Measurements from ENCODE around the gene KCNT1.

The KCNT1 gene

GRCh38 chr9:135673941-135674340, 28.0 kb upstream of the KCNT1 start:
- H3K4me3 ChIP-seq (ENCODE audit: low read depth, low read length) = no peak overlapping the region
- DNase-seq (ENCODE audit: low read depth, low spot score) = no peak
- no peak for TF ChIP-seq CTCF (IDR thresholded peaks at IDR 0.05; ENCODE audit: insufficient read depth, low read length, missing control alignments)
- POLR2A ChIA-PET = no interaction called here
- CTCF ChIA-PET = no interaction called here

GRCh38 chr9:135674977-135675376, 27.0 kb upstream of the KCNT1 start:
- ChIA-PET CTCF (no interaction called here), POLR2A (no interaction called here)
- no peak for TF ChIP-seq CTCF (IDR thresholded peaks at IDR 0.05; ENCODE audit: insufficient read depth, low read length, missing control alignments)

GRCh38 chr9:135676891-135677290, 25.1 kb upstream of the KCNT1 start:
- TF ChIP-seq CTCF (IDR thresholded peaks at IDR 0.05; ENCODE audit: insufficient read depth, low read length, missing control alignments) = no peak
- no peak overlapping the region for H3K4me3 ChIP-seq (ENCODE audit: low read depth, low read length)
- ChIA-PET CTCF (interaction anchor here (0.5 kb wide), 1 partner anchor 15 kb away, joined by 3 read pairs; no protein-coding TSS in a partner anchor), POLR2A (no interaction called here)
- no peak for DNase-seq (ENCODE audit: low read depth, low spot score)

More at GRCh38 chr9:135674977-135675376, 27.0 kb upstream of the KCNT1 start:
- DNase-seq (ENCODE audit: low read depth, low spot score) = no peak
- H3K4me3 ChIP-seq (ENCODE audit: low read depth, low read length) = no peak overlapping the region

GRCh38 chr9:135677641-135678168, 24.3 kb upstream of the KCNT1 start:
- CTCF ChIA-PET = interaction anchor here (0.5 kb wide), 1 partner anchor 16 kb away, joined by 3 read pairs; no protein-coding TSS in a partner anchor
- POLR2A ChIA-PET = no interaction called here
- no peak overlapping the region for H3K4me3 ChIP-seq (ENCODE audit: low read depth, low read length)
- no peak for TF ChIP-seq CTCF (IDR thresholded peaks at IDR 0.05; ENCODE audit: insufficient read depth, low read length, missing control alignments)
- DNase-seq (ENCODE audit: low read depth, low spot score) = no peak

GRCh38 chr9:135678236-135679017, 23.6 kb upstream of the KCNT1 start:
- CTCF ChIA-PET = no interaction called here
- no peak overlapping the region for H3K4me3 ChIP-seq (ENCODE audit: low read depth, low read length)
- POLR2A ChIA-PET = no interaction called here
- no peak for TF ChIP-seq CTCF (IDR thresholded peaks at IDR 0.05; ENCODE audit: insufficient read depth, low read length, missing control alignments)
- no peak for DNase-seq (ENCODE audit: low read depth, low spot score)

- H3K4me3 ChIP-seq (ENCODE audit: low read depth, low read length) = no peak overlapping the region
- ChIA-PET POLR2A (no interaction called here), CTCF (no interaction called here)
- TF ChIP-seq CTCF (IDR thresholded peaks at IDR 0.05; ENCODE audit: insufficient read depth, low read length, missing control alignments) = no peak
- no peak for DNase-seq (ENCODE audit: low read depth, low spot score)
These were observed 21.9 kb upstream of the KCNT1 start for GRCh38 chr9:135680056-135680455.

Measured in AG04449 (cell line).